Smooth muscle cell (in vitro differentiated cells): ENCODE results near the gene GAB4. TPM values are rescaled to one million over a fixed set of nuclear protein-coding genes. Genes with fewer than 3 reads are reported as not detected.

ENCODE experiments used
- DNase-seq: peaks from one replicate; lab custom pipeline; 2025; ENCODE audit not compliant: unreplicated experiment; lab: John Stamatoyannopoulos, UW
- H2AFZ ChIP-seq: fragments of 200-600 bp; sonication (generic); 2 replicates; pipeline ENCODE4 v1.6.0; 2016; ENCODE audit warnings: antibody characterized with exemption, low read depth, mild to moderate bottlenecking
- H3F3A ChIP-seq: fragments of 200-600 bp; sonication (generic); 2 replicates; pipeline ENCODE4 v1.6.0; 2017; ENCODE audit warnings: antibody characterized with exemption, low read depth
- H3K27ac ChIP-seq: fragments of 200-600 bp; sonication (generic); 2 replicates; pipeline ENCODE4 v1.5.1; 2016; ENCODE audit warnings: low read depth, mild to moderate bottlenecking
- H3K27me3 ChIP-seq: fragments of 200-600 bp; sonication (generic); 2 replicates; pipeline ENCODE4 v1.6.1; 2016; ENCODE audit warnings: low read depth, mild to moderate bottlenecking
- H3K36me3 ChIP-seq: fragments of 200-600 bp; sonication (generic); 2 replicates; pipeline ENCODE4 v1.5.1; 2016; ENCODE audit warnings: low read depth
- H3K4me1 ChIP-seq: fragments of 200-600 bp; sonication (generic); 2 replicates; pipeline ENCODE4 v1.5.1; 2016; ENCODE audit warnings: low read depth
- H3K4me2 ChIP-seq: fragments of 200-600 bp; sonication (generic); 2 replicates; pipeline ENCODE4 v1.6.0; 2016; ENCODE audit warnings: mild to moderate bottlenecking
- H3K4me3 ChIP-seq: fragments of 200-600 bp; sonication (generic); 2 replicates; pipeline ENCODE4 v1.5.1; 2016; ENCODE audit warnings: mild to moderate bottlenecking
- H3K79me2 ChIP-seq: fragments of 200-600 bp; sonication (generic); 2 replicates; pipeline ENCODE4 v1.6.0; 2016; ENCODE audit warnings: low read depth, mild to moderate bottlenecking
- H3K9ac ChIP-seq: fragments of 200-600 bp; sonication (generic); 2 replicates; pipeline ENCODE4 v1.6.0; 2016; ENCODE audit warnings: low read depth
- H3K9me3 ChIP-seq: fragments of 200-600 bp; sonication (generic); replicated peaks from 2 replicates; pipeline ENCODE4 v1.5.1; 2016; ENCODE audit warnings: low read depth
- H4K20me1 ChIP-seq: fragments of 200-600 bp; sonication (generic); 2 replicates; pipeline ENCODE4 v1.6.0; 2016; ENCODE audit warnings: low read depth
- WGBS: methylation state at CpG from one replicate; pipeline ENCODE4 v1.1.7; 2016; ENCODE audit warnings: low lambda C conversion rate; 5-methylcytosine and 5-hydroxymethylcytosine counted together
- polyA plus RNA-seq: library from polyadenylated mRNA; unstranded; fragments of >200 nt; fragmentation: Nextera tagmentation; extraction: Ambion mirVana; gene quantifications from 2 replicates; pipeline ENCODE4 v1.2.1, GENCODE V29; 2016
- total RNA-seq: library from RNA; depleted of rRNA; stranded (reverse); fragments of >200 nt; gene quantifications from 2 replicates; pipeline ENCODE4 v1.2.3, GENCODE V29; 2014
- TF ChIP-seq, protein P1 (sequence below): fragments of 200-600 bp; sonication (generic); IDR thresholded peaks from 2 replicates; pipeline ENCODE4 v1.5.1; 2017; ENCODE audit warnings: borderline replicate concordance, mild to moderate bottlenecking, antibody characterized with exemption; ENCODE audit not compliant: insufficient read depth, poor library complexity, severe bottlenecking

The GAB4 gene, protein sequence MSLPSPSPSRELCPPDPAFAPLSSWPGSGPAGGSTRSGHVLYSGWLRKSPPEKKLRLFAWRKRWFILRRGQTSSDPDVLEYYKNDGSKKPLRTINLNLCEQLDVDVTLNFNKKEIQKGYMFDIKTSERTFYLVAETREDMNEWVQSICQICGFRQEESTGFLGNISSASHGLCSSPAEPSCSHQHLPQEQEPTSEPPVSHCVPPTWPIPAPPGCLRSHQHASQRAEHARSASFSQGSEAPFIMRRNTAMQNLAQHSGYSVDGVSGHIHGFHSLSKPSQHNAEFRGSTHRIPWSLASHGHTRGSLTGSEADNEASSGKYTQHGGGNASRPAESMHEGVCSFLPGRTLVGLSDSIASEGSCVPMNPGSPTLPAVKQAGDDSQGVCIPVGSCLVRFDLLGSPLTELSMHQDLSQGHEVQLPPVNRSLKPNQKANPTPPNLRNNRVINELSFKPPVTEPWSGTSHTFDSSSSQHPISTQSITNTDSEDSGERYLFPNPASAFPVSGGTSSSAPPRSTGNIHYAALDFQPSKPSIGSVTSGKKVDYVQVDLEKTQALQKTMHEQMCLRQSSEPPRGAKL
- total RNA-seq (not detected in 2 replicates), polyA plus RNA-seq (not detected in 2 replicates)

DNA sequence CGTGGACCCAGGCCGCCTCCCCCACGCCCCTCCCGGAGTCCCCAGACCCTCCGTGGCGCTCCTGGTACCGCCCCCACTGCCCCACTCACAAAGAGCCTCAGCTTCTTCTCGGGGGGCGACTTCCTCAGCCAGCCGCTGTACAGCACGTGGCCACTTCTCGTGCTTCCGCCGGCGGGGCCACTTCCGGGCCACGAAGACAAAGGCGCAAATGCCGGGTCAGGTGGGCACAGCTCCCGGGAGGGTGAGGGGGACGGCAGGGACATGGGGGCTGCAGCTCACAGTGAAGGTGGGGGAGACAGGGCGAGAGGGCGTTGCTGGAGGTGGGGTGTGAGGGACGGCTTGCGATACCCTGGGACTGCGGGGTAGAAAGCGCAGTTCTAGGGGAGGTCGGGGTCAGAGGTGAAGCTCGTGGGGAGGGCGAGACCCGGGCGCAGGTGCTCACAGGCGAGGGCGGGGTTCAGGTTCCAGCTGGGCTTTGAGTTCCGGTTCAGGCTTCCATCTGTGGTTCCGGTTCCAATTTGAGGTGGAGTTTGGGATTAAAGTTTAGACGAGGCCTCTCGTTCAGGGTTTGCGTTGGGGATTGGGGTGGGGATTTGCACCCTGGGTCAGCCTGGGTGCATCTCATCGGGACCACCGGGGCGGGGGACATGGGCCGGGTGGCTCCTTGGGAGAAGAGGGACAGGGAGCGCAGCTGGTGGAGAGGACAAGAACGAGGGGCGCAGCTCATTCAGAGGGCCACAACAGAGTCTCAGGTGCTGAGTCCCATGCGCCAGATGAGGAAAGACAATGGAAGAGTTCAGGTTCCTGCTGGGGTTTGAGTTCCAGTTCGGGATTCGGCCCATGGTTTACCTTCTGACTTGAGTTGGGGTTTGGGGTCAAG is at the start of gene GAB4:
GAB4 (minus strand) TSS at position 371 of the 880 bp plus-strand sequence; CDS start at position 263, 108 bp downstream.
- no peaks in the 10 kb centered on the region for H3K9me3 ChIP-seq
- no peak within 1 kb of the TSS for H2AFZ ChIP-seq
- TF ChIP-seq, protein P1, sequence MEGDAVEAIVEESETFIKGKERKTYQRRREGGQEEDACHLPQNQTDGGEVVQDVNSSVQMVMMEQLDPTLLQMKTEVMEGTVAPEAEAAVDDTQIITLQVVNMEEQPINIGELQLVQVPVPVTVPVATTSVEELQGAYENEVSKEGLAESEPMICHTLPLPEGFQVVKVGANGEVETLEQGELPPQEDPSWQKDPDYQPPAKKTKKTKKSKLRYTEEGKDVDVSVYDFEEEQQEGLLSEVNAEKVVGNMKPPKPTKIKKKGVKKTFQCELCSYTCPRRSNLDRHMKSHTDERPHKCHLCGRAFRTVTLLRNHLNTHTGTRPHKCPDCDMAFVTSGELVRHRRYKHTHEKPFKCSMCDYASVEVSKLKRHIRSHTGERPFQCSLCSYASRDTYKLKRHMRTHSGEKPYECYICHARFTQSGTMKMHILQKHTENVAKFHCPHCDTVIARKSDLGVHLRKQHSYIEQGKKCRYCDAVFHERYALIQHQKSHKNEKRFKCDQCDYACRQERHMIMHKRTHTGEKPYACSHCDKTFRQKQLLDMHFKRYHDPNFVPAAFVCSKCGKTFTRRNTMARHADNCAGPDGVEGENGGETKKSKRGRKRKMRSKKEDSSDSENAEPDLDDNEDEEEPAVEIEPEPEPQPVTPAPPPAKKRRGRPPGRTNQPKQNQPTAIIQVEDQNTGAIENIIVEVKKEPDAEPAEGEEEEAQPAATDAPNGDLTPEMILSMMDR, result no peak
- no peak within 1 kb of the TSS for H3K9ac ChIP-seq
- H3K27me3 ChIP-seq, result peaks cover 15% of the 10 kb centered on the region
- no peak within 1 kb of the TSS for H3K27ac ChIP-seq
- no peak for DNase-seq
- 72% methylated on average over 37 of the region's 49 CpGs for WGBS
- no peaks in the 10 kb centered on the region for H3K4me1 ChIP-seq
- H3K4me3 ChIP-seq, result no peak within 1 kb of the TSS
- no peaks in the 10 kb centered on the region for H3F3A ChIP-seq
- no peaks in the 10 kb centered on the region for H4K20me1 ChIP-seq
- H3K79me2 ChIP-seq, result no peaks in the 10 kb centered on the region
- no peak within 1 kb of the TSS for H3K4me2 ChIP-seq
- H3K36me3 ChIP-seq, result no peaks in the 10 kb centered on the region

DNA sequence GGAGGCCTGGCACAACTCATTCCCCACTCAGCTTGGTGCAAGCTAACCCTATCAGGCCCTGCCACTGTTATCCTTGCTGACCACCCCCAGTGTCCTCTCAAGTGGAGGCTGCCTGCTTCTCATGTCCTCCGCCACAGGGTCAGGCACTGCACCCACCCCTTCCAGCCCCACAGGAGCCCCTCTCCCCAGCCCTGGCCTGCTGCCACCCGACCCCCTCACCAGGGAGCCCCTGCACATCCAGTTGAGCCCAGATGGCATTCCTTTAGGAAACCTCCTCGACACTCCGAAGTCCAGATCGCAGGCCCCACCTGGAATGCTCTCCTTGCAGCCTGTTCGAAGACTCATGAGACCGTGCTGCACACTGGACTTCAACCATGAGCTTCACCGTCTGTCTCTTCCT is 48.8 kb upstream of the GAB4 start:
- no peak overlapping the region for H3K4me2 ChIP-seq
- H3K4me1 ChIP-seq, result no peaks in the 10 kb centered on the region
- no peaks in the 10 kb centered on the region for H3K79me2 ChIP-seq
- H3K27ac ChIP-seq, result no peak overlapping the region
- WGBS, result 78% methylated on average over 8 of the region's 8 CpGs
- no peaks in the 10 kb centered on the region for H3F3A ChIP-seq
- no peak for DNase-seq
- H3K9me3 ChIP-seq, result no peaks in the 10 kb centered on the region
- H3K4me3 ChIP-seq, result no peak overlapping the region
- H3K36me3 ChIP-seq, result no peaks in the 10 kb centered on the region
- no peaks in the 10 kb centered on the region for H4K20me1 ChIP-seq
- no peak overlapping the region for H2AFZ ChIP-seq
- H3K27me3 ChIP-seq, result no peaks in the 10 kb centered on the region
- TF ChIP-seq, protein P1, result no peak
- no peak overlapping the region for H3K9ac ChIP-seq

DNA sequence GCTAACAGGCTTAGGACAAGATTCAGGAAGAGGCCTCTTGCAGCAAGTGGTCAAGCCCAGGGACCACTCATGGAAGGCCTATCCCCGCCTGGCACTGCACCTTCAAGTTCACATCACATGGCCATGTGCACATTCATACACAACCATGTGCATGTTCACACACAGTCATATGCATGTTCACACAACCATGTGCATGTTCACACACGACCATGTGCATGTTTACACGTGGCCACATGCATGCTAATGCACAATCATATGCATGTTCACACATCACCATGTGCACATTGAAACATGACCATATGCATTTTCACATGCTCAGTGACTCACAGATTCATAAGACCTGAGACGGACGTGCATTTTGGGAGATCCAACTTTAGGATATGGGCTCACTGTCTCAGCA is 48.0 kb upstream of the GAB4 start:
- H3K27ac ChIP-seq, result no peak overlapping the region
- WGBS, result 81% methylated on average over 5 of the region's 5 CpGs
- TF ChIP-seq, protein P1, result no peak

More for the DNA sequence above, 48.0 kb upstream of the GAB4 start:
- no peak overlapping the region for H2AFZ ChIP-seq
- no peaks in the 10 kb centered on the region for H3K27me3 ChIP-seq
- H3K4me3 ChIP-seq, result no peak overlapping the region
- no peaks in the 10 kb centered on the region for H3K36me3 ChIP-seq
- H3K9me3 ChIP-seq, result no peaks in the 10 kb centered on the region
- no peaks in the 10 kb centered on the region for H3K4me1 ChIP-seq
- no peak overlapping the region for H3K9ac ChIP-seq
- no peaks in the 10 kb centered on the region for H3K79me2 ChIP-seq
- H3K4me2 ChIP-seq, result no peak overlapping the region
- H4K20me1 ChIP-seq, result no peaks in the 10 kb centered on the region
- no peak for DNase-seq
- no peaks in the 10 kb centered on the region for H3F3A ChIP-seq
